ENCODE measurements around the gene ACADM.
A peak's percentile ranks its signal among the peaks of the same experiment; 100 is the strongest.
"Not testable (repeated sequence)": the region's sequence is repeated elsewhere in the genome, so short reads cannot be mapped to it uniquely, and the experiment has no call there.

ACADM gene

DNA sequence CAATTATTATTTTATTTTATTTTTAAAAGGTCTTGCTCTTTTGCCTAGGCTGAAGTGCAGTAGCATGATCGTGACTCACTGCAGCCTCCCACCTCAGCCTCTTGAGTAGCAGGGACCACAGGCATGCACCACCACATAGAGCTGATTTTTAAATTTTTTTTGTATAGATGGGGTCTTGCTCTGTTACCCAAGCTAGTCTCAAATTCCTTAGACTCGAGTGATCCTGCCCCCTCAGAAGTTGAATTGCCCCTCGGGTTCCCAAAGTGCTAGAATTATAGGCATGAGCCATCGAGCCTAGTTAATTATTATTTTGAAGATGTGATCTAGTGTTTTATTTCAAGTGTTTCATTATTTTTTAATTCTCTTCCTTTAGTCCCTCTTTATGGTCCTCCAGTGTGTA lies 84.4 kb downstream of the ACADM start:
- no peak for ATAC-seq
- TF ChIP-seq, protein P1, sequence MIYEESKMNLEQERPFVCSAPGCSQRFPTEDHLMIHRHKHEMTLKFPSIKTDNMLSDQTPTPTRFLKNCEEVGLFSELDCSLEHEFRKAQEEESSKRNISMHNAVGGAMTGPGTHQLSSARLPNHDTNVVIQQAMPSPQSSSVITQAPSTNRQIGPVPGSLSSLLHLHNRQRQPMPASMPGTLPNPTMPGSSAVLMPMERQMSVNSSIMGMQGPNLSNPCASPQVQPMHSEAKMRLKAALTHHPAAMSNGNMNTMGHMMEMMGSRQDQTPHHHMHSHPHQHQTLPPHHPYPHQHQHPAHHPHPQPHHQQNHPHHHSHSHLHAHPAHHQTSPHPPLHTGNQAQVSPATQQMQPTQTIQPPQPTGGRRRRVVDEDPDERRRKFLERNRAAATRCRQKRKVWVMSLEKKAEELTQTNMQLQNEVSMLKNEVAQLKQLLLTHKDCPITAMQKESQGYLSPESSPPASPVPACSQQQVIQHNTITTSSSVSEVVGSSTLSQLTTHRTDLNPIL (CRISPR knock-in tag; IDR thresholded peaks at IDR 0.05; ENCODE audit: low read depth) = no peak
- TF ChIP-seq, protein P2, sequence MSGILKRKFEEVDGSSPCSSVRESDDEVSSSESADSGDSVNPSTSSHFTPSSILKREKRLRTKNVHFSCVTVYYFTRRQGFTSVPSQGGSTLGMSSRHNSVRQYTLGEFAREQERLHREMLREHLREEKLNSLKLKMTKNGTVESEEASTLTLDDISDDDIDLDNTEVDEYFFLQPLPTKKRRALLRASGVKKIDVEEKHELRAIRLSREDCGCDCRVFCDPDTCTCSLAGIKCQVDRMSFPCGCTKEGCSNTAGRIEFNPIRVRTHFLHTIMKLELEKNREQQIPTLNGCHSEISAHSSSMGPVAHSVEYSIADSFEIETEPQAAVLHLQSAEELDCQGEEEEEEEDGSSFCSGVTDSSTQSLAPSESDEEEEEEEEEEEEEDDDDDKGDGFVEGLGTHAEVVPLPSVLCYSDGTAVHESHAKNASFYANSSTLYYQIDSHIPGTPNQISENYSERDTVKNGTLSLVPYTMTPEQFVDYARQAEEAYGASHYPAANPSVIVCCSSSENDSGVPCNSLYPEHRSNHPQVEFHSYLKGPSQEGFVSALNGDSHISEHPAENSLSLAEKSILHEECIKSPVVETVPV (CRISPR knock-in tag; IDR thresholded peaks at IDR 0.05) = no peak
- TF ChIP-seq ZNF565 (CRISPR knock-in tag; conservative IDR thresholded peaks at IDR 0.05; ENCODE audit: low read depth) (no peak), ISL1 (CRISPR knock-in tag; IDR thresholded peaks at IDR 0.05) (no peak)
- TF ChIP-seq, protein P3, sequence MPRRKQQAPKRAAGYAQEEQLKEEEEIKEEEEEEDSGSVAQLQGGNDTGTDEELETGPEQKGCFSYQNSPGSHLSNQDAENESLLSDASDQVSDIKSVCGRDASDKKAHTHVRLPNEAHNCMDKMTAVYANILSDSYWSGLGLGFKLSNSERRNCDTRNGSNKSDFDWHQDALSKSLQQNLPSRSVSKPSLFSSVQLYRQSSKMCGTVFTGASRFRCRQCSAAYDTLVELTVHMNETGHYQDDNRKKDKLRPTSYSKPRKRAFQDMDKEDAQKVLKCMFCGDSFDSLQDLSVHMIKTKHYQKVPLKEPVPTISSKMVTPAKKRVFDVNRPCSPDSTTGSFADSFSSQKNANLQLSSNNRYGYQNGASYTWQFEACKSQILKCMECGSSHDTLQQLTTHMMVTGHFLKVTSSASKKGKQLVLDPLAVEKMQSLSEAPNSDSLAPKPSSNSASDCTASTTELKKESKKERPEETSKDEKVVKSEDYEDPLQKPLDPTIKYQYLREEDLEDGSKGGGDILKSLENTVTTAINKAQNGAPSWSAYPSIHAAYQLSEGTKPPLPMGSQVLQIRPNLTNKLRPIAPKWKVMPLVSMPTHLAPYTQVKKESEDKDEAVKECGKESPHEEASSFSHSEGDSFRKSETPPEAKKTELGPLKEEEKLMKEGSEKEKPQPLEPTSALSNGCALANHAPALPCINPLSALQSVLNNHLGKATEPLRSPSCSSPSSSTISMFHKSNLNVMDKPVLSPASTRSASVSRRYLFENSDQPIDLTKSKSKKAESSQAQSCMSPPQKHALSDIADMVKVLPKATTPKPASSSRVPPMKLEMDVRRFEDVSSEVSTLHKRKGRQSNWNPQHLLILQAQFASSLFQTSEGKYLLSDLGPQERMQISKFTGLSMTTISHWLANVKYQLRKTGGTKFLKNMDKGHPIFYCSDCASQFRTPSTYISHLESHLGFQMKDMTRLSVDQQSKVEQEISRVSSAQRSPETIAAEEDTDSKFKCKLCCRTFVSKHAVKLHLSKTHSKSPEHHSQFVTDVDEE (CRISPR knock-in tag; IDR thresholded peaks at IDR 0.05) = no peak
- TF ChIP-seq, protein P4, sequence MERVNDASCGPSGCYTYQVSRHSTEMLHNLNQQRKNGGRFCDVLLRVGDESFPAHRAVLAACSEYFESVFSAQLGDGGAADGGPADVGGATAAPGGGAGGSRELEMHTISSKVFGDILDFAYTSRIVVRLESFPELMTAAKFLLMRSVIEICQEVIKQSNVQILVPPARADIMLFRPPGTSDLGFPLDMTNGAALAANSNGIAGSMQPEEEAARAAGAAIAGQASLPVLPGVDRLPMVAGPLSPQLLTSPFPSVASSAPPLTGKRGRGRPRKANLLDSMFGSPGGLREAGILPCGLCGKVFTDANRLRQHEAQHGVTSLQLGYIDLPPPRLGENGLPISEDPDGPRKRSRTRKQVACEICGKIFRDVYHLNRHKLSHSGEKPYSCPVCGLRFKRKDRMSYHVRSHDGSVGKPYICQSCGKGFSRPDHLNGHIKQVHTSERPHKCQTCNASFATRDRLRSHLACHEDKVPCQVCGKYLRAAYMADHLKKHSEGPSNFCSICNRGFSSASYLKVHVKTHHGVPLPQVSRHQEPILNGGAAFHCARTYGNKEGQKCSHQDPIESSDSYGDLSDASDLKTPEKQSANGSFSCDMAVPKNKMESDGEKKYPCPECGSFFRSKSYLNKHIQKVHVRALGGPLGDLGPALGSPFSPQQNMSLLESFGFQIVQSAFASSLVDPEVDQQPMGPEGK (CRISPR knock-in tag; IDR thresholded peaks at IDR 0.05; ENCODE audit: borderline replicate concordance) = no peak
- TF ChIP-seq, protein P5, sequence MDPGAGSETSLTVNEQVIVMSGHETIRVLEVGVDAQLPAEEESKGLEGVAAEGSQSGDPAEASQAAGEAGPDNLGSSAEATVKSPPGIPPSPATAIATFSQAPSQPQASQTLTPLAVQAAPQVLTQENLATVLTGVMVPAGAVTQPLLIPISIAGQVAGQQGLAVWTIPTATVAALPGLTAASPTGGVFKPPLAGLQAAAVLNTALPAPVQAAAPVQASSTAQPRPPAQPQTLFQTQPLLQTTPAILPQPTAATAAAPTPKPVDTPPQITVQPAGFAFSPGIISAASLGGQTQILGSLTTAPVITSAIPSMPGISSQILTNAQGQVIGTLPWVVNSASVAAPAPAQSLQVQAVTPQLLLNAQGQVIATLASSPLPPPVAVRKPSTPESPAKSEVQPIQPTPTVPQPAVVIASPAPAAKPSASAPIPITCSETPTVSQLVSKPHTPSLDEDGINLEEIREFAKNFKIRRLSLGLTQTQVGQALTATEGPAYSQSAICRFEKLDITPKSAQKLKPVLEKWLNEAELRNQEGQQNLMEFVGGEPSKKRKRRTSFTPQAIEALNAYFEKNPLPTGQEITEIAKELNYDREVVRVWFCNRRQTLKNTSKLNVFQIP (CRISPR knock-in tag; IDR thresholded peaks at IDR 0.05; ENCODE audit: borderline replicate concordance, low read depth) = no peak

DNA sequence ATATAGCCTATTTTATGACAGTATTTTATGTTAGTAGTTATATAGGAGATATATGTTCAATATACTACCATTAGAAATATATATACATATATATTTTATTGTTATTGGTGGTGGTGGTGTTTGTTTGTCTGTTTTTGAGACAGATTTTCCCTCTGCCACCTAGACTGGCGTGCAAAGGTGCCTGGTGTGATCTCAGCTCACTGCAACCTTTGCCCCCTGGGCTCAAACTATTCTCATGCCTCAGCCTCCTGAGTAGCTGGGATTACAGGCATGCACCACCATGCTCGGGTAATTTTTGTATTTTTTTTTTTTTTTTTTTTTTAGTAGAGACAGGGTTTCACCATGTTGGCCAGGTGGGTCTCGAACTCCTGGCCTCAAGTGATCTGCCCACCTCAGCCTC lies 85.6 kb downstream of the ACADM start:
- not testable (repeated sequence) for ATAC-seq

DNA sequence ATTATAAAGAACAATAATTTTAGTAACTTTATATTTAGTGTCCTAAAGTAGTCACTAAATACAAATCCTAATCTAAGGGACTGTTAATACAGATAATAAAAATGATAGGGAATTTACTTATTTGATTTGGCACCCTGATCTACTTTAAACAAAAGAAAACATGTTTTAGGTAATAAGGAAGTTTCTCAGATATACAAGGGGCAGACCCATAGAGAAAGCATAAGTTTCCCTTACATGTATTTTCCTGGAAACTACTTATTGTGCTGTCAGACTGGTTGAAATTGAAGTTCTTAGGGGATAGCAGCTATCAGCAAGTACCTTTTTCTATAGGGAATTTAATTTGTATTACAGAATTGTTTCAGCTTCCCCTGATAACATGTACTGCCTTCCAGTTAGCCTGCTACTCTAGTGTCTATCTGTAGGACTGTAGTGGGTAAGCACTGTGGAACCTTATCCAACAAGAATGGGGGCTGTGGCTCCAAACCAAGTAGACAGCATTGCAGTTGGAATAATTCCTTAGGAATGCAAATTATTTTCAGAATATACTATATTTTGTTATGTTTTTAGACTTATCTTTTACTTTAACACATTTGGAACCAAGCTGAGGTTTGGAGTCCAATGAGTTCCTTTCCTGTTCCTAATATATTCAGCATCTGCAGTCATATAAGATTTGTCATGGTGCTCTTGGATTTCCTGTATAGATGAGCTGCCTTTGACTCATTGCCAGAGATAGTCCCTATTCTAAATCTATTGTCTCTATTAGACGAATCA lies 86.9 kb downstream of the ACADM start:
- peak; percentile 76 for ATAC-seq
- TF ChIP-seq BACH2 (CRISPR knock-in tag; IDR thresholded peaks at IDR 0.05; ENCODE audit: borderline replicate concordance) (no peak), SNAI2 (CRISPR knock-in tag; IDR thresholded peaks at IDR 0.05) (no peak), PPARA (CRISPR knock-in tag; IDR thresholded peaks at IDR 0.05; ENCODE audit: borderline replicate concordance) (no peak), OSR1 (CRISPR knock-in tag; IDR thresholded peaks at IDR 0.05) (no peak), RARB (CRISPR knock-in tag; IDR thresholded peaks at IDR 0.05) (no peak), ZFP30 (CRISPR knock-in tag; IDR thresholded peaks at IDR 0.05) (no peak), ZC3H10 (CRISPR knock-in tag; IDR thresholded peaks at IDR 0.05) (no peak), GLIS3 (CRISPR knock-in tag; IDR thresholded peaks at IDR 0.05) (no peak), ISL1 (CRISPR knock-in tag; IDR thresholded peaks at IDR 0.05) (no peak)
- TF ChIP-seq, protein P5 (CRISPR knock-in tag; IDR thresholded peaks at IDR 0.05; ENCODE audit: borderline replicate concordance, low read depth) = no peak
- TF ChIP-seq, protein P2 (CRISPR knock-in tag; IDR thresholded peaks at IDR 0.05) = no peak
